Upper lobe of right lung (tissue), 1 donor: Measurements from ENCODE around the gene NDUFC2. TPM values are rescaled to one million over a fixed set of nuclear protein-coding genes. Genes with fewer than 3 reads are reported as not detected.

ENCODE experiments used
- ATAC-seq: fragments of 200-7000 bp; cut with Tn5 transposase; one replicate; pipeline ENCODE4 v1.9.1; 2020; ENCODE audit warnings: mild to moderate bottlenecking, moderate library complexity
- DNase-seq: peaks from one replicate; pipeline ENCODE4 v3.0.0-alpha.2; 2020
- H3K27ac ChIP-seq: fragments of 200-600 bp; one replicate; pipeline ENCODE4 v1.8.0; 2022
- H3K27me3 ChIP-seq: fragments of 200-600 bp; one replicate; pipeline ENCODE4 v1.8.0; 2022; ENCODE audit warnings: mild to moderate bottlenecking
- H3K36me3 ChIP-seq: fragments of 200-600 bp; one replicate; pipeline ENCODE4 v1.8.0; 2022
- H3K4me1 ChIP-seq: fragments of 200-600 bp; one replicate; pipeline ENCODE4 v1.8.0; 2022
- H3K4me3 ChIP-seq: fragments of 200-600 bp; one replicate; pipeline ENCODE4 v1.8.0; 2022; ENCODE audit warnings: mild to moderate bottlenecking
- H3K9me3 ChIP-seq: fragments of 200-600 bp; one replicate; pipeline ENCODE4 v1.8.0; 2022
- intact Hi-C: fragments of 100-400 bp; cut with DNase I; formaldehyde crosslinking; loops from one replicate; pipeline ENCODE4 v1.11.0; 2022
- long read RNA-seq: library from polyadenylated mRNA; unstranded; transcript quantifications from one replicate; pipeline ENCODE4 v2.0.0, GENCODE V29; 2021
- total RNA-seq: library from RNA; stranded (reverse); fragmentation: NEBNext Ultra II Directional; extraction: Animal tissue kit (Norgen Biotek cat#: 25700); gene quantifications from one replicate; pipeline ENCODE4 v1.2.1, GENCODE V29; 2021
- TF ChIP-seq, protein P1 (sequence below): fragments of 200-600 bp; IDR thresholded peaks from one replicate; pipeline ENCODE4 v1.8.0; 2022; ENCODE audit warnings: antibody characterized with exemption
- donor health status: DM: no; HTN: yes; CAD: no; lungs with severe emphysema.

Gene NDUFC2
- total RNA-seq: 140 TPM
- long read RNA-seq, transcript NDUFC2-201 (3 exons, 2,518 nt): major isoform, 57 of 63 reads
- long read RNA-seq, partial matches to known transcripts: 0 of 63 reads
- long read RNA-seq, other reads (novel, unspliced or antisense): 3 of 63 reads

DNA sequence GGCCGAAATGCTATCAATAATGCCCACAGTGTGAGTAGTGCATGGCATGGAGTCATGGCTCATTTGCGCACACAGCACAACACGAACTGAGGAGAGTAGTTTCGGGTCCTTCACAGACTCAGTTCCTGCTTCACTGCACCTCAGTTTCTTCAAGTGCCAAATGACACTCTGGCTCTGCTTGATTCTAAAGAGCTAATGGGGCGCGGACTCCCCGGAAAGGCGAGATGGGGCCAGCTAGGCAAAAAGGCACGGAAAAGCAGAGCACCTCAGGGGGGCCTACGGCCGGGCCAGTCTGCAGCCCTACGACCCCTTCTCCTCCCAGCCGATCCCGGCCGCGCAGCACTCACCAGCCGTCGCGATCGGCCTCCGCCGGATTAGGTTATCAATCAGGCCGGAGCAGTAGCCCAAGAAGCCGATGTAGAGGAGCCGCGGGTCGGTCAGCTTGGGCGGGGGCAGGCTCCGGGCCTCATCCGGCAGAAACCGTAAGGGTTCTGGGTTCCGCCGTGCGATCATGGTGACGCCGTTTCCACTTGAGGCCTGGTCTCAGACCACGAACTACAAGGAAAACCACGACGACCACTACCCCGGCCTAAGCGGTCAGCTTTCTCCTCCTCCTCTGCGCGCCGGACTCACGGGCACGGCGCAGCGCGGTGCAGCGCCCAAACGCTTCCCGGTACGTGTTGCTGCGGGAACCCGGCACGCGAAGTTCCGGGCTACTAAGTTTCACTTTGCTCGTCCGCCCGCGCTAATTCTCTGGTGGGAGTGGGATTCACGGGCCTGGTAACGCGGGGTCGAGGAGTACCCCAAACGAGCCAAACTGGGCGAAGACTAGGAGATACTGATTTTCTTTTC, at the start of gene NDUFC2:
Gene NDUFC2 (minus strand): TSS at position 631 of the 852 bp plus-strand sequence. CDS start 118 bp downstream, at position 513.
- TF ChIP-seq, protein P1, sequence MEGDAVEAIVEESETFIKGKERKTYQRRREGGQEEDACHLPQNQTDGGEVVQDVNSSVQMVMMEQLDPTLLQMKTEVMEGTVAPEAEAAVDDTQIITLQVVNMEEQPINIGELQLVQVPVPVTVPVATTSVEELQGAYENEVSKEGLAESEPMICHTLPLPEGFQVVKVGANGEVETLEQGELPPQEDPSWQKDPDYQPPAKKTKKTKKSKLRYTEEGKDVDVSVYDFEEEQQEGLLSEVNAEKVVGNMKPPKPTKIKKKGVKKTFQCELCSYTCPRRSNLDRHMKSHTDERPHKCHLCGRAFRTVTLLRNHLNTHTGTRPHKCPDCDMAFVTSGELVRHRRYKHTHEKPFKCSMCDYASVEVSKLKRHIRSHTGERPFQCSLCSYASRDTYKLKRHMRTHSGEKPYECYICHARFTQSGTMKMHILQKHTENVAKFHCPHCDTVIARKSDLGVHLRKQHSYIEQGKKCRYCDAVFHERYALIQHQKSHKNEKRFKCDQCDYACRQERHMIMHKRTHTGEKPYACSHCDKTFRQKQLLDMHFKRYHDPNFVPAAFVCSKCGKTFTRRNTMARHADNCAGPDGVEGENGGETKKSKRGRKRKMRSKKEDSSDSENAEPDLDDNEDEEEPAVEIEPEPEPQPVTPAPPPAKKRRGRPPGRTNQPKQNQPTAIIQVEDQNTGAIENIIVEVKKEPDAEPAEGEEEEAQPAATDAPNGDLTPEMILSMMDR: no peak
- intact Hi-C loops: no loop called here
- H3K4me1 ChIP-seq: peaks cover 39% of the 10 kb centered on the region
- H3K27me3 ChIP-seq: no peaks in the 10 kb centered on the region
- peak within 1 kb of the TSS; percentile 97 for H3K4me3 ChIP-seq
- peak; percentile 91 for DNase-seq
- H3K9me3 ChIP-seq: no peaks in the 10 kb centered on the region
- no peaks in the 10 kb centered on the region for H3K36me3 ChIP-seq
- H3K27ac ChIP-seq: peak within 1 kb of the TSS; percentile 88
- peak; percentile 98 for ATAC-seq

DNA sequence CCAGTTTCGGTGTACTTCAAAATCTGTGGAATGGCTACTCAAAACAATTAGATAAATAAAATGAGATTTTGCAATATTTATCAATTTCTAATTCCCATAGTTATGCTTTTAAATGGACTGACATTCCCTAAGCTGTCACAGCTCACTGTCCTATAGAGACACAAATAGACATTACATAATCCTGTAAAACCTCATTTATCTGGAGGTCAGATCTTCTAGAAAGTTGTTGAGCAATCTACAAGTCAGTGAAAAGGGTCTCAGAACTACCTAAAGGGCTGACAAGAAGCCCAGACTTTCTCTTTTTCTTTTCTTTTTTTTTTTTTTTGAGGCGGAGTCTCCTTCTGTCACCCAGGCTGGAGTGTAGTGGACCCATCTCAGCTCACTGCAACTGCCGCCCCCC, 47.7 kb upstream of the NDUFC2 start:
- ATAC-seq (no peak), DNase-seq (no peak)
- peaks cover 16% of the 10 kb centered on the region for H3K36me3 ChIP-seq
- no peak overlapping the region for H3K27ac ChIP-seq
- no peak overlapping the region for H3K4me3 ChIP-seq
- TF ChIP-seq, protein P1: no peak
- H3K4me1 ChIP-seq: no peaks in the 10 kb centered on the region
- no peaks in the 10 kb centered on the region for H3K27me3 ChIP-seq
- intact Hi-C loops: no loop called here
- no peaks in the 10 kb centered on the region for H3K9me3 ChIP-seq

DNA sequence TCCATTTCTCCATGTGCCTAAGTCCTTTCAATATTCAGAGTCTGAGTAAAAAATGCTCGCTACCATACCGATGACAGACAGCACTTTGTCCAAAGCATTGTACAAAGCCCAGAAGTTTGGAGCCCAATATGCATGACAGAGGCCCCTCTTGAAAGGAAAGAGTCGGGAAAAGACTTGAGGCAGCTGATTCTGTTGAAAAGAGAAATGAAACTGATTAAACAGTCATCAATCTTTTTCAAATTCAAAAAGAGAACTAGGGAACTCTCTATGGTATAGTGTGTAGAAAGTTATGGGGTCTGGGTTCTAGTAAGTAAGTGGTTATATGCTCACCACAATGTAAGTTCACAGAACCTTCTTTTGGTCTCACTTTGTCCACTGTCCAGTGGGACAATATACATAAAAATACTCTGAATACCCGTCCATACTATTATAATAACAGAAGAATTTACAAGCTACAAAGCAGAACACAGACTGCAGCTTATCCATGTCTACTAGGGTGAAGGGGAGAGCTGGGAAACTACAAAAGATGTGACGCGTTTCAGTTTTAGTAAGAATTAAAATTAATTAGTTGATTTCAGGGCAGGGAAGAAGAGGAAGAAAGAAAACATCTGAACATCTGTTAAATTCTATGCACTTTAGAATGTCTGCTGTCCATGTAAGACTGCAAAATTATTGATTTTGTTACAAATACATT, 33.1 kb upstream of the NDUFC2 start:
- Histone ChIP-seq H3K4me1 (no peaks in the 10 kb centered on the region), H3K9me3 (no peaks in the 10 kb centered on the region), H3K36me3 (peaks cover 49% of the 10 kb centered on the region), H3K27me3 (no peaks in the 10 kb centered on the region), H3K4me3 (no peak overlapping the region), H3K27ac (no peak overlapping the region)
- intact Hi-C loops: no loop called here
- TF ChIP-seq, protein P1: no peak
- DNase-seq (no peak), ATAC-seq (no peak)

DNA sequence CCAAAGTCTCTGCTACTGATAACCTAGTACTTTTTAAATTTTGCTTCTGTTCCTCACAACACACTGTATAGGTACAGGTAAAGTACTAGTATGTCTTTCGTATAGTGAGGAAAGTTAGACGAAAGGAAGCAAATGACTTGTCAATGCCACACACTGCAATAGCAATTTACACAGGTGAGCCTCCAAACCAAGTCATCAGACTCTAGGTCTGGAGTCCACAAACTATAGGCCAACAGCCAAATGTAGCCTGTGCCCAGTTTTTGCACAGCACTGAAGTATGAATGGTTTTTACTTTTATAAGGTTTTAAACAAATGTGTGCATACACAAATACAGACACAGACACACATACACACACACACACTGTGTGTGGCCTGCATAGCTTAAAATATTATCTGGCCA, 31.6 kb upstream of the NDUFC2 start:
- H3K9me3 ChIP-seq: no peaks in the 10 kb centered on the region
- intact Hi-C loops: no loop called here
- H3K4me1 ChIP-seq: no peaks in the 10 kb centered on the region
- no peak overlapping the region for H3K27ac ChIP-seq
- H3K27me3 ChIP-seq: no peaks in the 10 kb centered on the region
- peaks cover 56% of the 10 kb centered on the region for H3K36me3 ChIP-seq
- TF ChIP-seq, protein P1: no peak
- ATAC-seq: no peak
- H3K4me3 ChIP-seq: no peak overlapping the region
- no peak for DNase-seq

DNA sequence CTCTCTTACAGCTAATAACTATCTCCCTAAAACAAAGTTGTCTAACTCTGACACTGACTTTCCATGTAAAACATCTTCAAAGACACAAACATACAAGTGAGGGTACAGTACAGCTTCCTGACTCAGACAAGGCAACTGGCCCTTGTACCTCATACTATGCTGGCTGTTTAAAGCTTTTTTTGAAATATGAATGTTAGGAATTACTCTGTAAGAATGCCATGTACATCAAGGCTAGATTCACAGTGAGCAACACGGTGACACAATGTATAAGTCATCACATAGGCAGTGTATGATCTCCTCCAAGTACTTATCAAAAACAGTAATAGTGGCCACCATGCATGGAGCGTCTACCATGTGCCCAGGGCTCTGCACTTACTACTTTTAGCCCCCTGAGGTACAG, 31.2 kb upstream of the NDUFC2 start:
- TF ChIP-seq, protein P1: no peak
- Histone ChIP-seq H3K9me3 (no peaks in the 10 kb centered on the region), H3K27me3 (no peaks in the 10 kb centered on the region), H3K4me1 (no peaks in the 10 kb centered on the region), H3K27ac (no peak overlapping the region), H3K36me3 (peaks cover 57% of the 10 kb centered on the region), H3K4me3 (no peak overlapping the region)
- ATAC-seq (no peak), DNase-seq (no peak)
- intact Hi-C loops: no loop called here
